GM21367 (cell line): Measurements from ENCODE around the gene WDR41.
"Not testable (repeated sequence)": the region's sequence is repeated elsewhere in the genome, so short reads cannot be mapped to it uniquely, and the experiment has no call there.

ENCODE experiments used
- ATAC-seq: cut with Tn5 transposase; IDR thresholded peaks from one replicate; pipeline ENCODE4 v1.9.1; 2021; ENCODE audit not compliant: unreplicated experiment

WDR41 gene

GRCh38 chr5:77409870-77410621 is 82.1 kb downstream of the WDR41 start:
- no peak for ATAC-seq

GRCh38 chr5:77407152-77407551 is 85.0 kb downstream of the WDR41 start:
- no peak for ATAC-seq

- ATAC-seq = no peak
These were observed 89.3 kb downstream of the WDR41 start for GRCh38 chr5:77402796-77403195.

- ATAC-seq = no peak
These were observed 91.5 kb downstream of the WDR41 start for GRCh38 chr5:77400645-77401044.

GRCh38 chr5:77398896-77399295 is 93.2 kb downstream of the WDR41 start:
- ATAC-seq = no peak

GRCh38 chr5:77398458-77398857 is 93.7 kb downstream of the WDR41 start:
- no peak for ATAC-seq

GRCh38 chr5:77397686-77398292 is 94.3 kb downstream of the WDR41 start:
- no peak for ATAC-seq

GRCh38 chr5:77396017-77396416 is 96.1 kb downstream of the WDR41 start:
- ATAC-seq = no peak

GRCh38 chr5:77394064-77394715 is 97.9 kb downstream of the WDR41 start:
- no peak for ATAC-seq

GRCh38 chr5:77391240-77391765 is 100.8 kb downstream of the WDR41 start:
- no peak for ATAC-seq

GRCh38 chr5:77390795-77391194 is 101.3 kb downstream of the WDR41 start:
- ATAC-seq = no peak

- ATAC-seq = no peak
These were observed 101.9 kb downstream of the WDR41 start for GRCh38 chr5:77390221-77390620.

- ATAC-seq = no peak
These were observed 102.4 kb downstream of the WDR41 start for GRCh38 chr5:77389746-77390145.

GRCh38 chr5:77386340-77386739 is 105.8 kb downstream of the WDR41 start:
- not testable (repeated sequence) for ATAC-seq

GRCh38 chr5:77383336-77383735 is 108.8 kb downstream of the WDR41 start:
- ATAC-seq = not testable (repeated sequence)
